GM12878 (cell line): ENCODE results near the gene IFITM1. TPM values are rescaled to one million over a fixed set of nuclear protein-coding genes. Genes with fewer than 3 reads are reported as not detected.
A peak's percentile ranks its signal among the peaks of the same experiment; 100 is the strongest.

ENCODE experiments used
- ASH2L ChIP-seq: fragments of 300-600, 200-600 bp; sonication (generic); IDR thresholded peaks from 2 replicates; pipeline ENCODE4 v1.6.1; 2017; ENCODE audit warnings: low read depth, mild to moderate bottlenecking, borderline replicate concordance
- ATF3 ChIP-seq: IDR thresholded peaks from 2 replicates; pipeline ENCODE4 v1.6.1; 2011; ENCODE audit warnings: low read depth, mild to moderate bottlenecking, low read length, moderate library complexity, borderline replicate concordance; ENCODE audit errors: extremely low read depth
- BHLHE40 ChIP-seq, 2 experiments: fragments of 450-650 bp in 1 of 2; IDR thresholded peaks; 2 replicates each; pipeline ENCODE4 v1.6.1; 2011 to 2017; ENCODE audit warnings: low read depth in 2 of 2, borderline replicate concordance in 1 of 2, improper control_type of control experiment in 1 of 2, low read length in 1 of 2, mild to moderate bottlenecking in 1 of 2
- CHD2 ChIP-seq: IDR thresholded peaks from 2 replicates; pipeline ENCODE4 v1.6.1; 2011; ENCODE audit warnings: low read depth, low read length, improper control_type of control experiment, borderline replicate concordance
- GATAD2B ChIP-seq: fragments of 450-650 bp; conservative IDR thresholded peaks from 2 replicates; pipeline ENCODE4 v1.6.1; 2017; ENCODE audit warnings: low read depth, mild to moderate bottlenecking, moderate library complexity
- IRF4 ChIP-seq: IDR thresholded peaks from 2 replicates; pipeline ENCODE4 v1.6.1; 2011; ENCODE audit warnings: low read depth, low read length
- RCOR1 ChIP-seq: conservative IDR thresholded peaks from 2 replicates; pipeline ENCODE4 v1.6.1; 2012; ENCODE audit warnings: low read depth, low read length, improper control_type of control experiment
- SRF ChIP-seq, 2 experiments: IDR thresholded peaks; 2 replicates each; pipeline ENCODE4 v1.6.1; 2011; ENCODE audit warnings: low read depth in 2 of 2, low read length in 2 of 2, mild to moderate bottlenecking in 1 of 2, moderate library complexity in 1 of 2
- STAT3 ChIP-seq: IDR thresholded peaks from 2 replicates; pipeline ENCODE4 v1.6.1; 2011; ENCODE audit warnings: low read depth, low read length, improper control_type of control experiment
- TARDBP ChIP-seq: IDR thresholded peaks from 2 replicates; pipeline ENCODE4 v1.6.1; 2016; ENCODE audit warnings: borderline replicate concordance
- TBL1XR1 ChIP-seq: IDR thresholded peaks from 2 replicates; pipeline ENCODE4 v1.6.1; 2012; ENCODE audit warnings: low read depth, low read length, improper control_type of control experiment
- USF2 ChIP-seq: IDR thresholded peaks from 2 replicates; pipeline ENCODE4 v1.6.1; 2011; ENCODE audit warnings: low read depth, low read length, improper control_type of control experiment, borderline replicate concordance
- ZBTB40 ChIP-seq: fragments of 450-650 bp; IDR thresholded peaks from 2 replicates; pipeline ENCODE4 v1.6.1; 2016; ENCODE audit warnings: mild to moderate bottlenecking, moderate library complexity, borderline replicate concordance
- polyA plus RNA-seq, 11 experiments: library from polyadenylated mRNA; depleted of rRNA in 4 of 11; unstranded in 6 of 11; stranded (reverse) in 5 of 11; fragments of >200 nt; fragmentation: Nextera tagmentation in 4 of 11; fragmentation: Illumina TruSeq in 1 of 11; extraction: Ambion mirVana in 4 of 11; extraction: Trizol in 1 of 11; gene quantifications; 1 replicate in 1 of 11; 2 replicates in 10 of 11; pipeline versions ENCODE4 v1.2.1 to v1.2.3, GENCODE V29; 2011 to 2016; ENCODE audit warnings: inconsistent platforms in 2 of 11, missing spikeins in 2 of 11, low read depth in 1 of 11
- total RNA-seq, 4 experiments: library from RNA; depleted of rRNA in 3 of 4; stranded (reverse); fragments of >200 nt in 3 of 4; fragmentation: Illumina TruSeq in 1 of 4; extraction: Trizol in 1 of 4; gene quantifications; 2 replicates each; pipeline versions ENCODE4 v1.2.1 to v1.2.3, GENCODE V29; 2013 to 2021
- TF ChIP-seq, protein P1 (sequence below): IDR thresholded peaks from 2 replicates; pipeline ENCODE4 v1.6.1; 2011; ENCODE audit warnings: mild to moderate bottlenecking, low read depth, low read length, moderate library complexity; ENCODE audit not compliant: insufficient replicate concordance
- TF ChIP-seq, protein P2 (sequence below): IDR thresholded peaks from 2 replicates; pipeline ENCODE4 v1.6.1; 2012; ENCODE audit warnings: improper control_type of control experiment, low read depth, low read length; ENCODE audit not compliant: insufficient replicate concordance

Gene IFITM1
- total and polyA plus RNA-seq, 10 of the 15 experiments (the other 5 are each of a cell fraction or from before 2014, with no cell fraction given) = 396 to 2,788 (median 607) TPM

- TF ChIP-seq, protein P1, sequence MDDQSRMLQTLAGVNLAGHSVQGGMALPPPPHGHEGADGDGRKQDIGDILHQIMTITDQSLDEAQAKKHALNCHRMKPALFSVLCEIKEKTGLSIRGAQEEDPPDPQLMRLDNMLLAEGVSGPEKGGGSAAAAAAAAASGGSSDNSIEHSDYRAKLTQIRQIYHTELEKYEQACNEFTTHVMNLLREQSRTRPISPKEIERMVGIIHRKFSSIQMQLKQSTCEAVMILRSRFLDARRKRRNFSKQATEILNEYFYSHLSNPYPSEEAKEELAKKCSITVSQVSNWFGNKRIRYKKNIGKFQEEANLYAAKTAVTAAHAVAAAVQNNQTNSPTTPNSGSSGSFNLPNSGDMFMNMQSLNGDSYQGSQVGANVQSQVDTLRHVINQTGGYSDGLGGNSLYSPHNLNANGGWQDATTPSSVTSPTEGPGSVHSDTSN = no peak
- TF ChIP-seq TBL1XR1 (no peak), TARDBP (no peak), ASH2L (no peak), ATF3 (no peak), CHD2 (no peak), SRF (IDR thresholded peaks at IDR 0.05; ENCODE audit: low read depth in 2 of 2, low read length in 2 of 2) (no peak), STAT3 (no peak), USF2 (no peak), ZBTB40 (no peak), GATAD2B (0 out of 2 replicates have a peak, but pooled peaks have one; percentile 21), IRF4 (no peak), RCOR1 (no peak), BHLHE40 (IDR thresholded peaks at IDR 0.05; ENCODE audit: borderline replicate concordance in 1 of 2, low read depth in 2 of 2, low read length in 1 of 2) (peak; percentile 45 to 72; a peak in 3 of 4 replicates)
- TF ChIP-seq, protein P2, sequence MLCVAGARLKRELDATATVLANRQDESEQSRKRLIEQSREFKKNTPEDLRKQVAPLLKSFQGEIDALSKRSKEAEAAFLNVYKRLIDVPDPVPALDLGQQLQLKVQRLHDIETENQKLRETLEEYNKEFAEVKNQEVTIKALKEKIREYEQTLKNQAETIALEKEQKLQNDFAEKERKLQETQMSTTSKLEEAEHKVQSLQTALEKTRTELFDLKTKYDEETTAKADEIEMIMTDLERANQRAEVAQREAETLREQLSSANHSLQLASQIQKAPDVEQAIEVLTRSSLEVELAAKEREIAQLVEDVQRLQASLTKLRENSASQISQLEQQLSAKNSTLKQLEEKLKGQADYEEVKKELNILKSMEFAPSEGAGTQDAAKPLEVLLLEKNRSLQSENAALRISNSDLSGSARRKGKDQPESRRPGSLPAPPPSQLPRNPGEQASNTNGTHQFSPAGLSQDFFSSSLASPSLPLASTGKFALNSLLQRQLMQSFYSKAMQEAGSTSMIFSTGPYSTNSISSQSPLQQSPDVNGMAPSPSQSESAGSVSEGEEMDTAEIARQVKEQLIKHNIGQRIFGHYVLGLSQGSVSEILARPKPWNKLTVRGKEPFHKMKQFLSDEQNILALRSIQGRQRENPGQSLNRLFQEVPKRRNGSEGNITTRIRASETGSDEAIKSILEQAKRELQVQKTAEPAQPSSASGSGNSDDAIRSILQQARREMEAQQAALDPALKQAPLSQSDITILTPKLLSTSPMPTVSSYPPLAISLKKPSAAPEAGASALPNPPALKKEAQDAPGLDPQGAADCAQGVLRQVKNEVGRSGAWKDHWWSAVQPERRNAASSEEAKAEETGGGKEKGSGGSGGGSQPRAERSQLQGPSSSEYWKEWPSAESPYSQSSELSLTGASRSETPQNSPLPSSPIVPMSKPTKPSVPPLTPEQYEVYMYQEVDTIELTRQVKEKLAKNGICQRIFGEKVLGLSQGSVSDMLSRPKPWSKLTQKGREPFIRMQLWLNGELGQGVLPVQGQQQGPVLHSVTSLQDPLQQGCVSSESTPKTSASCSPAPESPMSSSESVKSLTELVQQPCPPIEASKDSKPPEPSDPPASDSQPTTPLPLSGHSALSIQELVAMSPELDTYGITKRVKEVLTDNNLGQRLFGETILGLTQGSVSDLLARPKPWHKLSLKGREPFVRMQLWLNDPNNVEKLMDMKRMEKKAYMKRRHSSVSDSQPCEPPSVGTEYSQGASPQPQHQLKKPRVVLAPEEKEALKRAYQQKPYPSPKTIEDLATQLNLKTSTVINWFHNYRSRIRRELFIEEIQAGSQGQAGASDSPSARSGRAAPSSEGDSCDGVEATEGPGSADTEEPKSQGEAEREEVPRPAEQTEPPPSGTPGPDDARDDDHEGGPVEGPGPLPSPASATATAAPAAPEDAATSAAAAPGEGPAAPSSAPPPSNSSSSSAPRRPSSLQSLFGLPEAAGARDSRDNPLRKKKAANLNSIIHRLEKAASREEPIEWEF = no peak
Measured at GRCh38 chr11:315051-315481, 1.2 kb downstream of the IFITM1 start (continued).
